Activated gamma-delta T cell (primary cell): ENCODE results near the gene TUBGCP6.

Experiments
- DNase-seq: peaks from one replicate; lab custom pipeline; 2025; lab: John Stamatoyannopoulos, UW

Gene TUBGCP6

GRCh38 chr22:50197000-50197800, 47.6 kb downstream of the TUBGCP6 start:
- DNase-seq, result no peak

GRCh38 chr22:50196256-50196655, 48.6 kb downstream of the TUBGCP6 start:
- DNase-seq, result no peak

GRCh38 chr22:50194037-50194805, 50.6 kb downstream of the TUBGCP6 start:
- no peak for DNase-seq

- no peak for DNase-seq
These were observed 51.2 kb downstream of the TUBGCP6 start for GRCh38 chr22:50193621-50194020.

GRCh38 chr22:50192436-50193204, 52.2 kb downstream of the TUBGCP6 start:
- no peak for DNase-seq

- DNase-seq, result no peak
These were observed 53.7 kb downstream of the TUBGCP6 start for GRCh38 chr22:50190941-50191741.

GRCh38 chr22:50190182-50190940, 54.5 kb downstream of the TUBGCP6 start:
- DNase-seq, result peak; percentile 68

- DNase-seq, result no peak
These were observed 55.0 kb downstream of the TUBGCP6 start for GRCh38 chr22:50189849-50190181.

GRCh38 chr22:50189184-50189848, 55.5 kb downstream of the TUBGCP6 start:
- no peak for DNase-seq

- DNase-seq, result no peak
These were observed 56.5 kb downstream of the TUBGCP6 start for GRCh38 chr22:50188356-50188755.

GRCh38 chr22:50186761-50187523, 57.9 kb downstream of the TUBGCP6 start:
- no peak for DNase-seq

- no peak for DNase-seq
These were observed 58.6 kb downstream of the TUBGCP6 start for GRCh38 chr22:50186181-50186714.

- peak; percentile 84 for DNase-seq
These were observed 59.3 kb downstream of the TUBGCP6 start, which contains the start of gene TRABD for GRCh38 chr22:50185375-50186087. Gene TRABD (plus strand): TSS chr22:50185913. CDS start chr22:50193061, 7,148 bp downstream.

- no peak for DNase-seq
These were observed 59.9 kb downstream of the TUBGCP6 start for GRCh38 chr22:50184902-50185374.

GRCh38 chr22:50184004-50184901, 60.6 kb downstream of the TUBGCP6 start:
- DNase-seq, result no peak

GRCh38 chr22:50183141-50183971, 61.5 kb downstream of the TUBGCP6 start:
- DNase-seq, result no peak
